Measurements from ENCODE around the gene URB2. TPM values are rescaled to one million over a fixed set of nuclear protein-coding genes. Genes with fewer than 3 reads are reported as not detected.
A peak's percentile ranks its signal among the peaks of the same experiment; 100 is the strongest.
"Not testable (repeated sequence)": the region's sequence is repeated elsewhere in the genome, so short reads cannot be mapped to it uniquely, and the experiment has no call there.

Gene URB2
- total RNA-seq, 1 donor from 2014 or later = 14.7 TPM

GRCh38 chr1:229689273-229689672, 63.2 kb downstream of the URB2 start:
- no peak for FAIRE-seq
- DNase-seq (ENCODE audit: low spot score in 2 of 2) = no peak

- FAIRE-seq (no peak), DNase-seq (ENCODE audit: low spot score in 2 of 2) (no peak)
Observed at GRCh38 chr1:229689904-229690303, 63.9 kb downstream of the URB2 start.

- no peak for FAIRE-seq
- no peak for DNase-seq (ENCODE audit: low spot score in 2 of 2)
Observed at GRCh38 chr1:229690662-229691061, 64.6 kb downstream of the URB2 start.

- DNase-seq (ENCODE audit: low spot score in 2 of 2) (no peak), FAIRE-seq (no peak)
Observed at GRCh38 chr1:229691362-229691761, 65.3 kb downstream of the URB2 start.

GRCh38 chr1:229693129-229693900, 67.3 kb downstream of the URB2 start:
- FAIRE-seq (no peak), DNase-seq (ENCODE audit: low spot score in 2 of 2) (no peak)

- DNase-seq (ENCODE audit: low spot score in 2 of 2) = peak in 1 of 2 donors; percentile 23
Observed at GRCh38 chr1:229694053-229694693, 68.1 kb downstream of the URB2 start.

GRCh38 chr1:229696385-229696784, 70.3 kb downstream of the URB2 start:
- FAIRE-seq (no peak), DNase-seq (ENCODE audit: low spot score in 2 of 2) (no peak)

More at GRCh38 chr1:229694053-229694693, 68.1 kb downstream of the URB2 start:
- FAIRE-seq = no peak

GRCh38 chr1:229699613-229700267, 73.7 kb downstream of the URB2 start:
- DNase-seq (ENCODE audit: low spot score in 2 of 2) = no peak
- no peak for FAIRE-seq

GRCh38 chr1:229704157-229704556, 78.1 kb downstream of the URB2 start:
- FAIRE-seq = no peak
- DNase-seq (ENCODE audit: low spot score in 2 of 2) = no peak

GRCh38 chr1:229705152-229705551, 79.1 kb downstream of the URB2 start:
- DNase-seq (ENCODE audit: low spot score in 2 of 2); FAIRE-seq: not testable (repeated sequence)

GRCh38 chr1:229707127-229707526, 81.1 kb downstream of the URB2 start:
- not testable (repeated sequence) for DNase-seq (ENCODE audit: low spot score in 2 of 2); FAIRE-seq

GRCh38 chr1:229709500-229710013, 83.5 kb downstream of the URB2 start:
- DNase-seq (ENCODE audit: low spot score in 2 of 2) = no peak
- FAIRE-seq = no peak

Other genes starting within 250 kb of the URB2 start
- 0.41 TPM for gene ACTA1, start 192.2 kb upstream of the URB2 start, total RNA-seq
- 65.6 TPM for gene NUP133, start 117.9 kb upstream of the URB2 start, total RNA-seq
- 18.8 TPM for gene ABCB10, start 67.5 kb upstream of the URB2 start, total RNA-seq
- 32.2 TPM for gene TAF5L, start 125 bp upstream of the URB2 start, total RNA-seq

Data from frontal cortex (tissue), 4 donors.